GM10248 (cell line): Measurements from ENCODE around the gene LSM4.
A peak's percentile ranks its signal among the peaks of the same experiment; 100 is the strongest.

ENCODE experiments used
- CTCF ChIA-PET: fragments of 300-600 bp; sonication (Branson Sonifier 250); formaldehyde crosslinking; extraction: SDS; loops from one replicate; lab custom pipeline; 2021; ENCODE audit warnings: antibody characterized with exemption; lab: Yijun Ruan, JAX
- POLR2A ChIA-PET: fragments of 350-650 bp; sonication (Branson Sonifier 250); formaldehyde crosslinking; extraction: SDS; loops from one replicate; lab custom pipeline; 2020; ENCODE audit warnings: antibody characterized with exemption; lab: Yijun Ruan, JAX
- DNase-seq: peaks from one replicate; pipeline ENCODE4 v3.0.0; 2012; ENCODE audit errors: extremely low spot score
- TF ChIP-seq, protein P1 (sequence below): IDR thresholded peaks from 2 replicates; pipeline ENCODE4 v1.5.1; 2012; ENCODE audit warnings: mild to moderate bottlenecking, low read depth; ENCODE audit errors: extremely low read depth, missing control alignments, control extremely low read depth

The LSM4 gene

DNA sequence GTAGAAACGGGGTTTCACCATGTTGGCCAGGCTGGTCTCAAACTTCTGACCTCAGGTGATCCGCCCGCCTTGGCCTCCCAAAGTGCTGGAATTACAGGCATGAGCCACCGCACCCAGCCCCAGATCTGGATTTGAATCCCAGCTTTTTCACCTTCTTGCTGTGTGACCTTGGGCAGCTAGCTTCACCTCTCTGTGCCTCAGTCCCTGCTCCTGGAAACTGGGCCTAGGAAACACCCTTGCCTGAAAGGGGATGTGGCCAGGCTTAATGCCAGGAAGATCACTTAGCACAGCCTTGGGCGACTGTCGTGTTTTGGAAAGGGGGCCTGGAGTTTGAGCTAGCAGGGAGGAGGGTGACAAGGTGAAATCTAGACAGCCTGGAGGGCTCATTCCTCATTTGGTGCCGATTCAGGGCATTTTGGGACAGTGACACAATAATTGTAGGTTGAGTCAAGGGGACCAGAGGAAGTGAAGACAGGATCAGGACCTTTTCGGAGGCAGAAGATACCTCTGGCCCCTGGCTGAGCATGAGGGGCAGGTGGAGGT, 19.3 kb upstream of the LSM4 start:
- TF ChIP-seq, protein P1, sequence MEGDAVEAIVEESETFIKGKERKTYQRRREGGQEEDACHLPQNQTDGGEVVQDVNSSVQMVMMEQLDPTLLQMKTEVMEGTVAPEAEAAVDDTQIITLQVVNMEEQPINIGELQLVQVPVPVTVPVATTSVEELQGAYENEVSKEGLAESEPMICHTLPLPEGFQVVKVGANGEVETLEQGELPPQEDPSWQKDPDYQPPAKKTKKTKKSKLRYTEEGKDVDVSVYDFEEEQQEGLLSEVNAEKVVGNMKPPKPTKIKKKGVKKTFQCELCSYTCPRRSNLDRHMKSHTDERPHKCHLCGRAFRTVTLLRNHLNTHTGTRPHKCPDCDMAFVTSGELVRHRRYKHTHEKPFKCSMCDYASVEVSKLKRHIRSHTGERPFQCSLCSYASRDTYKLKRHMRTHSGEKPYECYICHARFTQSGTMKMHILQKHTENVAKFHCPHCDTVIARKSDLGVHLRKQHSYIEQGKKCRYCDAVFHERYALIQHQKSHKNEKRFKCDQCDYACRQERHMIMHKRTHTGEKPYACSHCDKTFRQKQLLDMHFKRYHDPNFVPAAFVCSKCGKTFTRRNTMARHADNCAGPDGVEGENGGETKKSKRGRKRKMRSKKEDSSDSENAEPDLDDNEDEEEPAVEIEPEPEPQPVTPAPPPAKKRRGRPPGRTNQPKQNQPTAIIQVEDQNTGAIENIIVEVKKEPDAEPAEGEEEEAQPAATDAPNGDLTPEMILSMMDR = no peak
- ChIA-PET POLR2A (interaction anchor here (1.0 to 1.2 kb wide), 3 partner anchors 20 to 63 kb away, joined by 3 to 4 read pairs (median 3); partner anchors contain the start of gene LSM4), CTCF (interaction anchor here (1.6 to 8.5 kb wide), 4 partner anchors 14 to 63 kb away, joined by 5 to 104 read pairs (median 16); partner anchors contain the start of gene LSM4)
- no peak for DNase-seq

DNA sequence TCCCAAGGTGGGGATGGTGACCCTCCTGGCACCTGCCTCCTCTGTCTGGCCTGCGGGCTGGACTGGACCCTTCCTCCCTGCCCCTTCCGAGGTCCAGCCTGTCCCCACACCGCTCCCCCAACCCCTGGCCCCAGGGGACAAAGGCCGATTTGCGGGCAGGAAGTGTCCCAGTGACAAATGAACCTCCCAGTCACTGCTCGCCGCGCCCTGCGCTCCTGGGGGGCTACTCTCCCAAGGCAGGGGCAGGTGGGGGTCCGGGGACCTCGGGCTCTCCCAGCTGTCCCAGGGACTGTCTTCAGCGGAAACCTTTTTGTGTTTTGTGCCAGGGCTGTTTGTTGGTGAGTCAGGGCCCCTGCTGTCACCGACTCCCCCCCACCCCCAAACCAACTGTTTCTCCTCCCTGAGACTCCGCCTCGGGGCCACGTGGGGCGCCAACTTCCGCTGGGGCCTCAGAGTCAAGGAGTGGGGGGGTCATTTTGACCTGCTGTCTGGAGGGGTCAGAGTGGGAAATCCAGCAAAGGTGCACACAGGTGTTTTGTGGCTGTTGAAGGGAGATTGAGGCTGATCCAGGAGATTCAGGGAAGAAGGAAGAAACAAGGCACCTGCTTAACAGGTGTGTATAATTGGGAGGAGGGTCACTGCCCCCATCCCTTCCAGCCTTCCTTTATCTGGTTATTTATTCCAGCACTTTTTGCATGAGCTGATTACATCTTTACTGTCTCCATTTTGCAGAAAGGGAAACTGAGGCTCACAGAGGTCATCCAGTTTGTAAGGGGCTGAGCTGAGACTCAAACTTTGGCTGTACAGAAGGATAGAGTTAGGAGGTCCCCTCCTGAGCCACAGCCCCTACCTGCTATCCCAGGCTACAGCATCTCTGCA, 18.4 kb upstream of the LSM4 start:
- TF ChIP-seq, protein P1 = peak; percentile 17
- CTCF ChIA-PET = interaction anchor here (3.2 to 8.5 kb wide), 3 partner anchors 13 to 62 kb away, joined by 10 to 104 read pairs (median 23); no protein-coding TSS in a partner anchor
- POLR2A ChIA-PET = interaction anchor here (1.1 to 1.2 kb wide), 3 partner anchors 19 to 62 kb away, joined by 3 to 4 read pairs (median 3); partner anchors contain the start of gene LSM4
- peak; percentile 88 for DNase-seq

DNA sequence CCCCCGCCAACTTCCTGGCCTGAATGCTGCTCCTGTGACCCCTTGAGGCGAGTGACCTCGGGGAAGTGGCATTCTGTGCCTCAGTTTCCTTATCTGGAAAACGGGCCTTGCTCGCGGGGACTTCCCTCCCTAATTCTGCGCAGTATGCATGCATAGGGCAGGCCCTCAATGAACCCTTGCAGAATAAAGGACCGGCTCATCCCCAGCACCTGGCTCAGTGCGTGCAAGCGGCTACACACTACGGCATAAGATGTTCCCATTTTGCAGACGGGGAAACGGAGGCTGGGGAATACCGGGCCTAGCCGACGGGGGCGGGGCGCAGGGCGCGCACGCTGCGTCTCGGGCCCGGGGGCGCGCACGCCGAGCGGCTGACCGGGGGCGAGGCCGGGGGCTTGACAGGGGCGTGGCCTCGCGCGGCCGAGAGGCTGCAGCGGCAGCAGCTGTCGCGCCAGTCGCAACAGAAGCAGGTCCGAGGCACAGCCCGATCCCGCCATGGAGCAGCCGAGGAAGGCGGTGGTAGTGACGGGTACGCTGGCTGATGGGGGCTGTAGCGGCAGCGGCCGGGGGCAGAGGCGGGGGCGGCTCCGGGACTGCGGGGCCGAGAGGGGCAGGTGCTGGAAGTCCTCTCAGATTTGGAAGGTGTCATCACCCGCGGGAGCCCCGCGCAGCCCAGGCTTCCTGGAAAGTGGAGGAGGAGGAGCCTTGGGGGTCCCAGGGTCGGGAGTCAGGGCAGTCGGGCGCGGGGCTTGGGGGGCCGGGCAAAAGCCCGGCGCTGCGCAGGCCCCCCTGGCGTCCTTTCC, 17.5 kb upstream of the LSM4 start, which contains the start of gene PGPEP1:
Gene PGPEP1, plus strand, starts transcription at position 409 of the 800 bp plus-strand sequence. Its CDS starts 84 bp downstream, at position 493.
- CTCF ChIA-PET = interaction anchor here (0.7 to 8.5 kb wide), 13 partner anchors 8 to 121 kb away, joined by 3 to 104 read pairs (median 7); no protein-coding TSS in a partner anchor
- POLR2A ChIA-PET = interaction anchor here (1.1 to 1.5 kb wide), 3 partner anchors 36 to 60 kb away, joined by 3 to 12 read pairs (median 3); partner anchors contain the start of gene JUND
- peak; percentile 91 for DNase-seq
- TF ChIP-seq, protein P1 = no peak

DNA sequence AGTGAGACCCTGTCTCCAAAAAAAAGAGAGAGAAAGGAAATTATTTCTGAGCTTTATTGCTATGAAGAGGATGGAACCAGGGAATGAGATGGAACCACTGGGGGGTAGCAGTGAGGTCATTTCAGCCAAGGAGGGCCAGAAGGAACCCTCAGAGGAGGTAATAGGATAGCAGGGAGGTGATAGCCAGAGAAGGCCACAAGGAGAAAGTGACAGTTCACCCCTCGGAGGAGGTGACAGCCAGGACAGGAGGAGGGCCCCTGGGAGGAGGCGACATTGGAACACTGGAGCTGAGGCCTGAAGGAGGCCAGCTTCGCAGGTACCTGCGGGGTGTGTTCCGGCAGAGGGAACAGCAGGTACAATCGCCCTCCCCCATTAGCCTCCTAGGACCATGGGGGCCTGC, 16.8 kb upstream of the LSM4 start:
- TF ChIP-seq, protein P1 = peak; percentile 37
- ChIA-PET CTCF (interaction anchor here (0.7 to 8.5 kb wide), 19 partner anchors 9 to 122 kb away, joined by 3 to 104 read pairs (median 4); partner anchors contain the start of genes GDF15 and LSM4), POLR2A (interaction anchor here (0.6 to 1.5 kb wide), 3 partner anchors 35 to 314 kb away, joined by 3 to 12 read pairs (median 3); partner anchors contain the start of gene JUND)
- DNase-seq = no peak

DNA sequence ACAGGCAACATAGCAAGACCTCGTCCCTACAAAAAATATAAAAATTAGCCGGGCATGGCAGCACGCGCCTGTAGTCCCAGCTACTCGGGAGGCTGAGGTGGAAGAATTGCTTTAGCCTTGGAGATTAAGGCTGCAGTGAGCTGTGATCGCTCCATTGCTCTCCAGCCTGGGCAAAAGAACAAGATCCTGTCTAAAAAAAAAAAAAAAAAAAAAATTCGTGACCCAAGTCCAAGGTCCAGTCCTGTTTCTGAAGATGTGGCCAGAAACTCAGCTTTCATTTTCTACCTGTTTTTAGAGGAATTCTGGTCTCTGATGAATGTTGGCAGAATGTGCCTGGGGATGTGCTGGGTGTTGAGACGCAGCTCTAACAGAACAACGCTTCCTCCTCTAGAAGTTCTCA, 15.7 kb upstream of the LSM4 start:
- DNase-seq = no peak
- POLR2A ChIA-PET = no interaction called here
- CTCF ChIA-PET = interaction anchor here (0.8 to 8.5 kb wide), 11 partner anchors 10 to 123 kb away, joined by 3 to 104 read pairs (median 5); no protein-coding TSS in a partner anchor
- TF ChIP-seq, protein P1 = no peak
